ENCODE results near the gene TENM4.

DNA sequence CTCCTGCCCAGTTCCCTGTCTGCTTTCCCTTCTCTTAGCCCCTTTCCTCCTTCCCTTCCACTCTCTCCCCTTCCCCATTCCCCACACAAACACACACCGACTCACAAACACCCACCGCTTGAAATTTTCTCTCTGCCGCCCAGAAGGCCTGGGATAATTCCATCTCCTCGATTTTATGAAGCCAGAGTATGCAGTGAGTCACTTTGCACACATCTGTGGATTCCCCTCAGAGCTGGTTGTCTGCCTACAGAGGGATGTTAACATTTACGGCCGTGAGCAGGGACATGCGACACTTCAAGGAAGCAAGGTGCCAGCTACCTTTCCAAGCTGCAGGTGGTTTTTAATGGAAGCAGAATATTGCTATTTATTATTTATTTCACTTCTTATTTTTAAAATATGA, 332.0 kb downstream of the TENM4 start:
- TF ChIP-seq, protein P1, sequence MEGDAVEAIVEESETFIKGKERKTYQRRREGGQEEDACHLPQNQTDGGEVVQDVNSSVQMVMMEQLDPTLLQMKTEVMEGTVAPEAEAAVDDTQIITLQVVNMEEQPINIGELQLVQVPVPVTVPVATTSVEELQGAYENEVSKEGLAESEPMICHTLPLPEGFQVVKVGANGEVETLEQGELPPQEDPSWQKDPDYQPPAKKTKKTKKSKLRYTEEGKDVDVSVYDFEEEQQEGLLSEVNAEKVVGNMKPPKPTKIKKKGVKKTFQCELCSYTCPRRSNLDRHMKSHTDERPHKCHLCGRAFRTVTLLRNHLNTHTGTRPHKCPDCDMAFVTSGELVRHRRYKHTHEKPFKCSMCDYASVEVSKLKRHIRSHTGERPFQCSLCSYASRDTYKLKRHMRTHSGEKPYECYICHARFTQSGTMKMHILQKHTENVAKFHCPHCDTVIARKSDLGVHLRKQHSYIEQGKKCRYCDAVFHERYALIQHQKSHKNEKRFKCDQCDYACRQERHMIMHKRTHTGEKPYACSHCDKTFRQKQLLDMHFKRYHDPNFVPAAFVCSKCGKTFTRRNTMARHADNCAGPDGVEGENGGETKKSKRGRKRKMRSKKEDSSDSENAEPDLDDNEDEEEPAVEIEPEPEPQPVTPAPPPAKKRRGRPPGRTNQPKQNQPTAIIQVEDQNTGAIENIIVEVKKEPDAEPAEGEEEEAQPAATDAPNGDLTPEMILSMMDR (IDR thresholded peaks at IDR 0.05), result no peak
- TF ChIP-seq CHD2 (IDR thresholded peaks at IDR 0.05; ENCODE audit: low read length, partially characterized antibody), result no peak
- TF ChIP-seq EP300 (IDR thresholded peaks at IDR 0.05; ENCODE audit: borderline replicate concordance in 1 of 2, low read depth in 1 of 2, low read length in 1 of 2), result no peak
- TF ChIP-seq RAD21 (IDR thresholded peaks at IDR 0.05; ENCODE audit: low read length), result no peak
- no peak for TF ChIP-seq FOXJ3 (CRISPR knock-in tag; IDR thresholded peaks at IDR 0.05)
- TF ChIP-seq FOXM1 (IDR thresholded peaks at IDR 0.05; ENCODE audit: low read depth), result no peak
- TF ChIP-seq GATA2 (CRISPR knock-in tag; IDR thresholded peaks at IDR 0.05), result no peak
- TF ChIP-seq RCOR1 (IDR thresholded peaks at IDR 0.05; ENCODE audit: low read length), result no peak
- no peak for TF ChIP-seq ELF1 (IDR thresholded peaks at IDR 0.05)
- TF ChIP-seq TCF12 (IDR thresholded peaks at IDR 0.05), result no peak
- no peak for TF ChIP-seq YY1 (IDR thresholded peaks at IDR 0.05; ENCODE audit: low read depth)
- no peak for TF ChIP-seq POLR2AphosphoS5 (IDR thresholded peaks at IDR 0.05; ENCODE audit: low read depth, low read length)

Measured in SK-N-SH (cell line).